Measurements from ENCODE around the gene LCT. TPM values are rescaled to one million over a fixed set of nuclear protein-coding genes. Genes with fewer than 3 reads are reported as not detected.

LCT gene
- under 0.01 TPM in 1 of 2 replicates, not detected in the other for total RNA-seq (ENCODE audit: low replicate concordance)

GRCh38 chr2:135836596-135837270 is at the start of gene LCT:
Gene LCT, minus strand, starts transcription at chr2:135837184. Its CDS starts 15 bp downstream, at chr2:135837169.

GRCh38 chr2:135876066-135876711 is 39.2 kb upstream of the LCT start, which contains the start of gene MCM6:
Gene MCM6, minus strand, starts transcription at chr2:135876443. Its CDS starts 78 bp downstream, at chr2:135876365.

GRCh38 chr2:135741395-135742324 is 95.3 kb downstream of the LCT start, which contains the start of gene UBXN4:
Gene UBXN4, plus strand, starts transcription at chr2:135741855. Its CDS starts 75 bp downstream, at chr2:135741930.

Other genes with a start within 250 kb of the LCT start
- gene UBXN4, start 95.3 kb downstream of the LCT start, total RNA-seq (ENCODE audit: low replicate concordance), result 50.7 and 59.9 TPM in 2 replicates
- 10.3 and 17.4 TPM in 2 replicates for gene MCM6, start 39.3 kb upstream of the LCT start, total RNA-seq (ENCODE audit: low replicate concordance)
- 59.8 and 260 TPM in 2 replicates for gene DARS1, start 148.4 kb upstream of the LCT start, total RNA-seq (ENCODE audit: low replicate concordance)

All from smooth muscle cell of the coronary artery (primary cell).